Measurements from ENCODE around the gene PRDX4. TPM values are rescaled to one million over a fixed set of nuclear protein-coding genes. Genes with fewer than 3 reads are reported as not detected.
"Not testable (repeated sequence)": the region's sequence is repeated elsewhere in the genome, so short reads cannot be mapped to it uniquely, and the experiment has no call there.

Gene PRDX4
- total RNA-seq, 1 experiment from 2014 or later: 132 TPM

- Mint-ChIP-seq H3K27ac (ENCODE audit: unreplicated experiment) (no peak overlapping the region), H3K4me3 (ENCODE audit: low read depth, unreplicated experiment) (no peak overlapping the region), H3K4me1 (ENCODE audit: low read depth, unreplicated experiment) (no peaks in the 10 kb centered on the region), H3K9me3 (ENCODE audit: low read depth, unreplicated experiment) (no peaks in the 10 kb centered on the region), H3K27me3 (ENCODE audit: unreplicated experiment) (no peaks in the 10 kb centered on the region), H3K36me3 (ENCODE audit: insufficient read depth, unreplicated experiment) (peaks cover 28% of the 10 kb centered on the region)
- no peak for DNase-seq
- BruUV-seq (replicated peaks): no TSS peak
- intact Hi-C loops (cut with micrococcal nuclease; ENCODE audit: unreplicated experiment): no loop called here
- CTCF ChIA-PET: no interaction called here
- TF ChIP-seq CTCF (IDR thresholded peaks at IDR 0.05; ENCODE audit: unreplicated experiment): no peak
Measured at GRCh38 chrX:23670528-23670927, 3.2 kb downstream of the PRDX4 start.

DNA sequence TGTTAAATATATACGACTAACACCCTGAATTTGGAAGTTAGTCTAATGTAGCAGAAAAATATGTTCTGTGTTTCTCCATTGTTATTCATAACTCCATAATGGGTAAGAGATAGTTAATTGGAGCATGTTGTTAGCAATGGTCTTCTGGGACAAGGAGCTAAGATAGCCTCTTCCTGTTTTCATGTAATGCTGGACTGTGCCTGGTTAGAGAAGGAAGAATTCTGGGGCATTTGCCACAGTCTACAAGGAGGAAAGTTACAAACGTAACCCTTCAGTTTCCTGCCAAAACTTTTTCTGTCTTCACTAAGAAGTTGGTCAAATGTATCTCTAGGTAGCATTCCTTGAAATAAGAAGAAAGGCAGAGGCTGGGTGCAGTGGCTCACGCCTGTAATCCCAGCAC lies 5.8 kb downstream of the PRDX4 start:
- H3K27ac Mint-ChIP-seq (ENCODE audit: unreplicated experiment): no peak overlapping the region
- CTCF ChIA-PET: interaction anchor here (0.6 kb wide), 1 partner anchor 104 kb away, joined by 3 read pairs; no protein-coding TSS in a partner anchor

DNA sequence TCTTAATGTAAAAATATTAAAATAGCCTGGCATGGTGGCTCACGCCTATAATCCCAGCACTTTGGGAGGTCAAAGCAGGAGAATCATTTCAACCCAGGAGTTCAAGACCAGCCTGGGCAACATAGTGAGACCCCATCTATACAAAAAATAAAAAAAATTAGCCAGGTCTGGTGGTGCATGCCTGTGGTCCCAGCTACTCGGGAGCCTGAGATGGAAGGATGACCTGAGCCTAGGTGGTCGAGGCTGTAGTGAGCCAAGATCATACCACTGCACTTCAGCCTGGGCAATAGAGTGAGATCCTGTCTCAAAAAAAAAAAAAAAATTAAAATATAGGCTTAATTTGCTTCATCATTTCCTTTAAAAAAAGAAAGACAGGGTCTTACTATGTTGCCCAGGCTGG lies 9.2 kb downstream of the PRDX4 start:
- BruUV-seq (replicated peaks); DNase-seq; H3K27ac Mint-ChIP-seq (ENCODE audit: unreplicated experiment); H3K27me3 Mint-ChIP-seq (ENCODE audit: unreplicated experiment); H3K4me1 Mint-ChIP-seq (ENCODE audit: low read depth, unreplicated experiment); H3K36me3 Mint-ChIP-seq (ENCODE audit: insufficient read depth, unreplicated experiment); intact Hi-C loops (cut with micrococcal nuclease; ENCODE audit: unreplicated experiment); H3K9me3 Mint-ChIP-seq (ENCODE audit: low read depth, unreplicated experiment); H3K4me3 Mint-ChIP-seq (ENCODE audit: low read depth, unreplicated experiment): not testable (repeated sequence)
- CTCF ChIA-PET: interaction anchor here (0.6 kb wide), 1 partner anchor 269 kb away, joined by 4 read pairs; no protein-coding TSS in a partner anchor

More for the DNA sequence above, 5.8 kb downstream of the PRDX4 start:
- BruUV-seq (replicated peaks): no TSS peak
- Mint-ChIP-seq H3K4me3 (ENCODE audit: low read depth, unreplicated experiment) (no peak overlapping the region), H3K9me3 (ENCODE audit: low read depth, unreplicated experiment) (no peaks in the 10 kb centered on the region), H3K36me3 (ENCODE audit: insufficient read depth, unreplicated experiment) (peaks cover 18% of the 10 kb centered on the region), H3K4me1 (ENCODE audit: low read depth, unreplicated experiment) (no peaks in the 10 kb centered on the region), H3K27me3 (ENCODE audit: unreplicated experiment) (no peaks in the 10 kb centered on the region)
- no peak for DNase-seq
- intact Hi-C loops (cut with micrococcal nuclease; ENCODE audit: unreplicated experiment): no loop called here
- no peak for TF ChIP-seq CTCF (IDR thresholded peaks at IDR 0.05; ENCODE audit: unreplicated experiment)

DNA sequence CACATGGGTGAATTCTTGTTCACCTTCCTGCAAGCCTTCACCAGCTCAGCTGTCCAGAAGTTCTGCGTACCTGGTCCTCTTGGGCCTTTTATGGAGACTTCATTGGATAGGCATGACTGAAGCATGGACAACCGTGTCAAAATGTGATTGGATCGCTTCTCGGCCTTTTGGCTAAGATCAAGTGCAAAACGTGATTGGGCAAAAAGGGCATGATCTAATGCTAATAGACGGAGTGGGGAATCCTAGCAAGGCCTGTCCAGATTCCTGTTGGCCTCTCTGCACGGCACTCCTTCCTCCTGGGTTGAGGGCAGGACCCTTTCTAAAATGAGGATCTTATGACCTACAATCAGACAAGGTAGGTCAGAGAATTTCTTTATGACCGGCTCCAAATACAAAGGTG lies 24.9 kb downstream of the PRDX4 start:
- Mint-ChIP-seq H3K9me3 (ENCODE audit: low read depth, unreplicated experiment) (no peaks in the 10 kb centered on the region), H3K27ac (ENCODE audit: unreplicated experiment) (no peak overlapping the region), H3K4me1 (ENCODE audit: low read depth, unreplicated experiment) (no peaks in the 10 kb centered on the region), H3K36me3 (ENCODE audit: insufficient read depth, unreplicated experiment) (peaks cover 1% of the 10 kb centered on the region), H3K4me3 (ENCODE audit: low read depth, unreplicated experiment) (no peak overlapping the region), H3K27me3 (ENCODE audit: unreplicated experiment) (no peaks in the 10 kb centered on the region)
- BruUV-seq (replicated peaks): no TSS peak
- TF ChIP-seq CTCF (IDR thresholded peaks at IDR 0.05; ENCODE audit: unreplicated experiment): no peak
- CTCF ChIA-PET: interaction anchor here (1.2 kb wide), 1 partner anchor 209 kb away, joined by 3 read pairs; no protein-coding TSS in a partner anchor
- DNase-seq: no peak
- intact Hi-C loops (cut with micrococcal nuclease; ENCODE audit: unreplicated experiment): no loop called here

DNA sequence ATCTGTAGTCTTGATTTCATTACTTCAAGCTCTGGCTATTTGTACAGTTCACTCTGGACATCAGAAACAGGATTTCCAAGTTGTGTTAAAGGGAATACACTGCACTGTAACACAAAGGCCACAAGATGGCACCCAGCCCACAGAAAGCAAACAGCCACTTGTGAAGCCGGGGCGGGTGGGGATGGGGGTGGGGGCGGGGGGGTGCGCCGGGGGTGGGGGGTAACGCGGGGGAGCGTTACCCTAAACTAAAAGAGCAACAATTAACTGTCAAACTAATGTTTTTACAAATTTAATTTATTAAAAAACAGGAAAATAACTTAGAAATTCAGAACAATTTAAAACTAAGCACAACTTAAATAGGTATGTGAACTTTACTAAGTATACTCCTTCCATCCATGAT lies 27.3 kb downstream of the PRDX4 start:
- BruUV-seq (replicated peaks): no TSS peak
- Mint-ChIP-seq H3K4me1 (ENCODE audit: low read depth, unreplicated experiment) (no peaks in the 10 kb centered on the region), H3K9me3 (ENCODE audit: low read depth, unreplicated experiment) (no peaks in the 10 kb centered on the region), H3K27me3 (ENCODE audit: unreplicated experiment) (no peaks in the 10 kb centered on the region), H3K36me3 (ENCODE audit: insufficient read depth, unreplicated experiment) (no peaks in the 10 kb centered on the region), H3K27ac (ENCODE audit: unreplicated experiment) (no peak overlapping the region), H3K4me3 (ENCODE audit: low read depth, unreplicated experiment) (no peak overlapping the region)
- CTCF ChIA-PET: interaction anchor here (0.6 to 1.3 kb wide), 2 partner anchors 119 to 207 kb away, joined by 3 to 6 read pairs; no protein-coding TSS in a partner anchor
- intact Hi-C loops (cut with micrococcal nuclease; ENCODE audit: unreplicated experiment): loop anchor here (1.0 kb wide), 1 partner anchor 208 kb away; no protein-coding TSS in a partner anchor
- peak; percentile 24 for DNase-seq
- TF ChIP-seq CTCF (IDR thresholded peaks at IDR 0.05; ENCODE audit: unreplicated experiment): peak; percentile 46

Measured in Calu3 (cell line).